Right hindlimb (tissue), 1 donor: ENCODE results near the gene PTK6.
"Not testable (repeated sequence)": the region's sequence is repeated elsewhere in the genome, so short reads cannot be mapped to it uniquely, and the experiment has no call there.

ENCODE experiments used
- DNase-seq: peaks from one replicate; pipeline ENCODE4 v3.0.0-alpha.2; 2018

Gene PTK6

DNA sequence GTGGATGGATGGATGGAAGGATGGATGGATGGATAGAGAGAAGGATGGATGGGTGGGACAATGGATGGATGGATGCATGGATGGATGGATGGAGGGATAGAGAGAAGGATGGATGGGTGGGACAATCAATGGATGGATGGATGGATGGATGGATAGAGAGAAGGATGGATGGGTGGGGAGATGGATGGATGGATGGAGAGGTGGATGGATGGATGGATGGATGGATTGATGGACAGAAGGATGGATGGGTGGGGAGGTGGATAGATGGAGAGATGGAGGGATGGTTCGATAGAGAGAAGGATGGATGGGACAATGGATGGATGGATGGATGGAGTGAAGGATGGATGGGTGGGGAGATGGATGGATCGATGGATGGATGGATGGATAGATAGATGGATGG lies 44.7 kb downstream of the PTK6 start:
- no peak for DNase-seq

DNA sequence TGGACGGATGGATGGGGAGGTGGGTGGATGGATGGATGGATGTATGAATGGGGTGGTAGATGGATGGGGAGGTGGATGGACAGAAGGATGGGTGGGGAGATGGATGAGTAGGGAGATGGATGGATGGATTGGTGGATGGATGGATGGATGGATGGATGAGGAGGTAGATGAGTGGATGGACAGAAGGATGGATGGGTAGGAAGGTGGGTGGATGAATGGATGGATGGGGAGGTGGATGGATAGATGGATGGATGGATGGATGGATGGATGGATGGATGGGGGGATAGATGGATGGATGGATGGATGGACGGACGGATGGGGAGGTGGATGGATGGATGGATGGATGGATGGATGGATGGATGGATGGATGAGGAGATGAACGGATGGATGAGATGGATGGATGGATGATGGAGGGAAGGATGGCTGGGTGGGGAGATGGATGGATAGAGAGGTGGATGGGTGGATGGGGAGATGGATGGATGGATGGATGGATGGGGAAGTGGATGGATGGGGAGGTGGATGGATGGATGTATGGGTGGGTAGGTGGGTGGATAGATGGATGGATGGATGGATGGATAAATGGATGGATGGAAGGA lies 45.4 kb downstream of the PTK6 start:
- no peak for DNase-seq

GRCh38 chr20:63491078-63491477 lies 46.1 kb downstream of the PTK6 start:
- no peak for DNase-seq

DNA sequence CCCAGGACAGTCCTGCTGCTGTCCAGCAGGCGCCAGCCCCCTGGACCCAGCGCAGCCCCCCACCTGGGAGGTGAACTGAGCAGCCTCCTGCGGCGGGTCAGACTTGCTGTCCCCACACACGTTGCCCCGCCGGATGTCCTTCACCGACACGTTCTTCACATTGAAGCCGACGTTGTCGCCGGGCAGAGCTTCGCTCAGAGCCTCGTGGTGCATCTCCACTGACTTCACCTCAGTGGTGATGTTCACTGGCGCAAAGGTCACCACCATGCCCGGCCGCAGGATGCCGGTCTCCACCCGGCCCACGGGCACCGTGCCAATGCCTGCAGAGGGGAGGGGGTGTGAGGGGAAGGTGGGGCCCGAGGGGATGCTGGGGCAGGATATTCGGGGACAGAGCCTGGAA lies 46.8 kb downstream of the PTK6 start:
- no peak for DNase-seq

DNA sequence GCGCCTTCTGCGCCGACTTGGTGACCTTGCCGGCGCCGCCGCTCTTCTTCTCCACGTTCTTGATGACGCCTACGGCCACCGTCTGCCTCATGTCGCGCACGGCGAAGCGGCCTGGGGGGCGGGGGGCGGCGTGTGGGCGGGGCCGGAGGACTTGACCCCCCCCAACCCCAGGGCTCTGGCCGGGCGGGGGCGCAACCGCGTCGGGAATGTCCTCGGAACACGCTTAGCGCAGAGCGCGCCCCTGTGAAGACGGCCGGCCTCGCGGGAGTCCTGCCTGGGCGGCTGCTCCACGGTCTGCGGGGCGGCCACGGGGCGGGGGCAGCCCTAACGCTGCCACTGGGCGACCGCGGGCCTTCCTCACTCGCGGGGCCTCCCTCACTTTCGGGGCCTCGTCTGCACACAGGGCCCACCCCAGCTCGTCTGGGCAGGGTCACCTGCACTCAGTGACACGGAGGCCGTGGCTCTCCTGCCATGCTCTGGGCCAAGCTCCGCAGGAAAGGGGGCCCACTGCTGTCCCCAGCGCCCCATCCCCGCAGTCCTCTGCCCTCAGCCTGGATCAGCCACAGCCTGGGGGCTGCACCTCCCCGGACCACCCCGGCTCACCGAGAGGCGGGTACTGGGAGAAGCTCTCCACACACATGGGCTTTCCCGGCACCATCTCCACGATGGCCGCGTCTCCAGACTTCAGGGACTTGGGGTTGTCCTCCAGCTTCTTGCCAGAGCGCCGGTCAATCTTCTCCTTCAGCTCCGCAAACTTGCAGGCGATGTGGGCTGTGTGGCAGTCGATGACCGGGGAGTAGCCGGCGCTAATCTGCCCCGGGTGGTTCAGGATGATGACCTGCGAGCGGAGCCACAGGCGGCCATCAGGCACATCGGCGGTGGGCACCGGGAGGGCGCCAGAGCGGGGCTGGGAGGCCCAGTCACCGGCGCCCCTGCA lies 48.6 kb downstream of the PTK6 start:
- DNase-seq, result peak; percentile 29

DNA sequence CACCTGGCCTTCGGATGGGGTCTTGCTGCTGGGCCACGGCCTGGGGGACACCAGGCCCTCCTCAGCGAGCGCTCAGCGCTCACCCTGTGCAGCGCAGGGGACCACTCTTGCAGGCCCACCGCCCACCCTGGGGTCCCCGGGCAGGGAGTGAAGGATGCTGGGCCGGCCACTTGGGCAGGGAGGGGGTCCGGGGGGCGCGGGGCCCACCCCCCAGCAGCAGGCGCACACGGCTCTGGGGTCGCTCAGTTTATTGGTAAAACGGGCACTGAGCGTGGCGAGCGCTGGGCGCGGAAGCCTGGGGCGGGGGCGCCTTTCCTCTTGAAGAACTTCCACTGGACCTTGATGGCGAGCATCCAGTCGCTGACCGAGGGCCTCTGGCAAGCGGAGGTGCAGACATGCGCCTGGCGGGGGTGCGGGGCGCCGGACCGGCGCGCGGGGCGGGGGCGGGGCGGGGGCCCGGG lies 49.4 kb downstream of the PTK6 start:
- DNase-seq, result no peak

DNA sequence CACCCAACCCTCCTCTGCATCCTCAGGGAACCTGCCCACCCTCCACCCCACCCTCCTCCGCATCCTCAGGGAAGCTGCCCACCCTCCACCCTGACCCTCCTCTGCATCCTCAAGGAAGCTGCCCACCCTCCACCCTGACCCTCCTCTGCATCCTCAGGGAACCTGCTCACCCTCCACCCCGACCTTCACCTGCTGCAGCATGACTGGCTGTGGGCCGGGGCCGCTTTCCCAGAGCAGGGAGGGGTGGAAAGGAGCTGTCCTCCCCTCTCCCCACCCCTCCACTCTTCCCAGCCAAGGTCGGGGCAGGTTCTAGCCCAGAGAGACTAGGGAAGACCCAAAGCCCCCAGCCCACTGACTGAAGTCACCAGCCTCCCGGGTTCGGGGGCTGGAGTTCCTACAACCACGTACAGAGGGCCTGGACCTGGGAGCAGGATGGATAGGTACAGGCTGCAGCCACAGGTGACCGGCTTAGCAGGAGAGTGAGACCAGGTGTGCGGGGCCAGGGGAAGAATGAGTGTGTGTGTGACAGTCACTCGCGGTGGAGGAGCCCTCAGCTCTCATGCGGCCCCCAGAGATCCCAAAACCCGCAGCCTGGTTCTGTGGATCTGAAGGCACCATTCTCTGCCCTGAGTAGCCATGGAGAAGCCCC lies 49.9 kb downstream of the PTK6 start:
- DNase-seq, result no peak

- DNase-seq, result no peak
Observed at GRCh38 chr20:63486300-63486855, 50.8 kb downstream of the PTK6 start.

DNA sequence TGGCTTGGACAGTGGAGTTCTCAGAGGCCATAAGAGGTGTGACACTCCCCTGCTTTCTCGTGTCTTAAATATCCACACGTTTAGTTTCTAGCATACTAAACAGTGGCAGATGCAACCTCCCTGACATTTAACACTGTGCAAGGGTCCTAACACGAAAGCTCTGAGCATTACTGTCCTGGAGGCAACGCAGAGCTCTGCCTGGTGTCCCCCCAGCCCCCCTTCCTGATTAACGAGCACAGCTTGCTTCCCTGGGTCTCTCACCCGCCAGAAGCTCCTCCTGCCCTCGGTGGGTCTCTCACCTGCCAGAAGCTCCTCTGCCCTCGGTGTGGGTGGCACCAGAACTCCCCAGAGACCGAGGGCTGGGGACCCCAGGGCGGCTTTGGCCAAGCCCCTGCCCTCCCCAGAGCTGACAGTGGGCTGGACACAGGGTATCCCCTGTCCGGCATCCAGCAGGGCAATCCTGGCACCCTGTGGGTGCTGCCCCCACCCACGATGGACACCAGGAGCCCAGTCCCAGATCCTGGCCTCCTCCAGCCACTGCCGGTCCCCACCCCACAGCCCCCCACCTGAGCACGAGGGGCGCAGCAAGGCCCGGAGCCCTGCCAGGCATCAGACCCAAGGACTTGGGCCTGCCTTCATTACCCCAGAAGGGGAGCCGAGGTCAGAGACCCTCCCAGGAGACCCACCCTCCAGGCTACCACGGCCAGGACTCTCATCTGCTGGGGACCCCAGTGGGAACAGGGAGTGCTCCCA lies 52.3 kb downstream of the PTK6 start:
- DNase-seq, result no peak

- DNase-seq, result no peak
Observed at GRCh38 chr20:63484236-63484635, 52.9 kb downstream of the PTK6 start.

- DNase-seq, result no peak
Observed at GRCh38 chr20:63483834-63484233, 53.3 kb downstream of the PTK6 start.

GRCh38 chr20:63482021-63482587 lies 55.1 kb downstream of the PTK6 start:
- DNase-seq, result peak; percentile 21

GRCh38 chr20:63481503-63481902 lies 55.7 kb downstream of the PTK6 start:
- DNase-seq, result no peak

DNA sequence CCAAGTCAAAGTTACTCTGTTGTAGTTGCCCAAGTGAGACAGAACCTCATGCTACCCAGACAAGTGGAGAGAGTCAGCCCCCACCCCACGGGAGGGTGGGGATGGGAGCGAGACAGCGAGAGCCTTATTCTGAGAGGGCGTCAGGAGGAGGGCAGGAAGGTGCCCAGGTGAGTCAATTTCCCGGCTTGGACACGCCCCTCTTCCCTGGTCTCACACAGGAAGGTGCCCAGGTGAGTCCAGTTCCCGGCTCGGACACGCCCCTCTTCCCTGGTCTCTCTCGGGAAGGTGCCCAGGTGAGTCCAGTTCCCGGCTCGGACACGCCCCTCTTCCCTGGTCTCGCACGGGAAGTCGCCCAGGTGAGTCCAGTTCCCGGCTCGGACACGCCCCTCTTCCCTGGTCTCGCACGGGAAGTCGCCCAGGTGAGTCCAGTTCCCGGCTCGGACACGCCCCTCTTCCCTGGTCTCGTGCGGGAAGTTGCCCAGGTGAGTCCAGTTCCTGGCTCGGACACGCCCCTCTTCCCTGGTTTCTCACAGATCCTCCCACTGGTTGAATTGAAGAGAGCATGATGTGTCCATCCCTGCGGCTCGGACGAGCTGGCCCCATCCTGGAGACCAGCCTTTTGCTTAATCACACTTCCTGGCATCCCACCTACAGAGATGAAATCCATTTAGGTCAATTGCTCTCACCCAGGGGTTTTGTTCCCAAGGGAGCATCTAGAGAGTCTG lies 57.3 kb downstream of the PTK6 start:
- not testable (repeated sequence) for DNase-seq

- DNase-seq, result no peak
Observed at GRCh38 chr20:63478346-63479302, 58.6 kb downstream of the PTK6 start.
